Measurements from ENCODE around the gene FIBCD1.

The FIBCD1 gene

DNA sequence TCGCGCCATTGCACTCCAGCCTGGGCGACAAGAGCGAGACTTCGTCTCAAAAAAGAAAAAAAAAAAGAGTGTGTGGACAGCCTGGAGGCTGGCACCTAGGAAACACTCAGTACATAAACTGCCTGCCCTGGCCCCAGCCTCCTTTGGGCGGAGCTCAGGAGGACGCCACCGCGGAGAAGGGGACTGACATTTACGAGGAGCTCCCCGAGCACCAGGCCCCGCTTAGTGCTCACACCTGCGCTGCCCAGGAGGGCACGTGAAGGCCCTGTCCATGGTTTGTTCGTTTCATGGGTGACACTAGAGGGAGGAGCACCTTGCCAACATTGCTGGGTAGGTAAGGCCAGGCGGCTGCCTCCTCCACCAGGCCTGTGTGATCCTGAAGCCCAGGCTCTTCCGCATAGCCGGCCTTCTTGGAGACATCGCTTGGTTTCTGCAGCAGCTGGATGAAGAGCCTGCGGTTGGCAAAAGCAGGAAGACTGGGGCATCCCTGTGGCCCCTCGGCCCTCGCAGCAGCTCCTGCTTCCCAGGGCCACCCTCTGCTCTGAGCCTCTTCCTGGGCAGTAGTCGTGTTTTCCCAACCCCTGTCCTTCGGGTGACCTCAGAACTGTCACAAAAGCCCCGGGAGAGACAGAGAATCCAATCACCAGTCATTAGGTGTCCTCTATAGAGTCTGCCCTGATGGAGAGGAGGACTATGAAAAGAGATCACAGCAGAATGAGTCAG lies 43.8 kb upstream of the FIBCD1 start:
- Histone ChIP-seq H3K9me3 (ENCODE audit: insufficient read depth, low read depth, low read length) (no peaks in the 10 kb centered on the region), H3K27ac (ENCODE audit: low read depth, low read length) (no peak overlapping the region), H3K9ac (ENCODE audit: low read depth, low read length) (no peak overlapping the region), H3K27me3 (ENCODE audit: insufficient read depth, low read length) (no peaks in the 10 kb centered on the region), H3K4me1 (ENCODE audit: insufficient read depth, low read length) (no peaks in the 10 kb centered on the region), H3K36me3 (ENCODE audit: insufficient read depth, low read length) (no peaks in the 10 kb centered on the region), H3K4me3 (ENCODE audit: low read length) (no peak overlapping the region)
- 86% methylated on average over 25 of the region's 25 CpGs for WGBS

DNA sequence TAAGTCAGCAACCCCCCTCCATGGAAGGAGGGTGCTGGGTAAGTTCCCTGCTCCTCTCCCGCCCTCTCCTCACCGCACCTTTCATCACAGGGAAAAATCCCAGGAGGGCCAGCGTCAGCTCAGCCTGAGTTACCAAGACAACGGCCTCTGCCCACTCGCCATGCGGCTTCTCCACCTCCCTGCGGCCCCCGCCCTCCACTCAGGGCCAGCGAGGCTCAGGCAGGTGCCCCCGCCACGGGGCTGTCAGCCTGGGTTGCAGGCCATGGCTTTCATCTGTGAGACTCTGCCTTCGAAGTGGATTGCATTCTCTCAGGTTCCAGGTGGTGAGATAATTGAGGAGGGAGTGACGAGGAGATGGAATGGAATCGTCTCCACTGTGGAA lies 42.7 kb upstream of the FIBCD1 start:
- WGBS: 85% methylated on average over 14 of the region's 14 CpGs

GRCh38 chr9:130981002-130981755 lies 42.1 kb upstream of the FIBCD1 start:
- Histone ChIP-seq H3K36me3 (ENCODE audit: insufficient read depth, low read length) (no peaks in the 10 kb centered on the region), H3K4me1 (ENCODE audit: insufficient read depth, low read length) (no peaks in the 10 kb centered on the region), H3K9me3 (ENCODE audit: insufficient read depth, low read depth, low read length) (no peaks in the 10 kb centered on the region), H3K27me3 (ENCODE audit: insufficient read depth, low read length) (no peaks in the 10 kb centered on the region), H3K27ac (ENCODE audit: low read depth, low read length) (no peak overlapping the region), H3K9ac (ENCODE audit: low read depth, low read length) (no peak overlapping the region), H3K4me3 (ENCODE audit: low read length) (no peak overlapping the region)
- 91% methylated on average over 10 of the region's 10 CpGs for WGBS

More for the DNA sequence above, 42.7 kb upstream of the FIBCD1 start:
- Histone ChIP-seq H3K27me3 (ENCODE audit: insufficient read depth, low read length) (no peaks in the 10 kb centered on the region), H3K9me3 (ENCODE audit: insufficient read depth, low read depth, low read length) (no peaks in the 10 kb centered on the region), H3K27ac (ENCODE audit: low read depth, low read length) (no peak overlapping the region), H3K4me3 (ENCODE audit: low read length) (no peak overlapping the region), H3K36me3 (ENCODE audit: insufficient read depth, low read length) (no peaks in the 10 kb centered on the region), H3K9ac (ENCODE audit: low read depth, low read length) (no peak overlapping the region), H3K4me1 (ENCODE audit: insufficient read depth, low read length) (no peaks in the 10 kb centered on the region)

GRCh38 chr9:130980526-130980925 lies 41.5 kb upstream of the FIBCD1 start:
- Histone ChIP-seq H3K9me3 (ENCODE audit: insufficient read depth, low read depth, low read length) (no peaks in the 10 kb centered on the region), H3K4me3 (ENCODE audit: low read length) (no peak overlapping the region), H3K27me3 (ENCODE audit: insufficient read depth, low read length) (no peaks in the 10 kb centered on the region), H3K9ac (ENCODE audit: low read depth, low read length) (no peak overlapping the region), H3K4me1 (ENCODE audit: insufficient read depth, low read length) (no peaks in the 10 kb centered on the region), H3K27ac (ENCODE audit: low read depth, low read length) (no peak overlapping the region), H3K36me3 (ENCODE audit: insufficient read depth, low read length) (no peaks in the 10 kb centered on the region)
- WGBS: 91% methylated on average over 16 of the region's 16 CpGs

DNA sequence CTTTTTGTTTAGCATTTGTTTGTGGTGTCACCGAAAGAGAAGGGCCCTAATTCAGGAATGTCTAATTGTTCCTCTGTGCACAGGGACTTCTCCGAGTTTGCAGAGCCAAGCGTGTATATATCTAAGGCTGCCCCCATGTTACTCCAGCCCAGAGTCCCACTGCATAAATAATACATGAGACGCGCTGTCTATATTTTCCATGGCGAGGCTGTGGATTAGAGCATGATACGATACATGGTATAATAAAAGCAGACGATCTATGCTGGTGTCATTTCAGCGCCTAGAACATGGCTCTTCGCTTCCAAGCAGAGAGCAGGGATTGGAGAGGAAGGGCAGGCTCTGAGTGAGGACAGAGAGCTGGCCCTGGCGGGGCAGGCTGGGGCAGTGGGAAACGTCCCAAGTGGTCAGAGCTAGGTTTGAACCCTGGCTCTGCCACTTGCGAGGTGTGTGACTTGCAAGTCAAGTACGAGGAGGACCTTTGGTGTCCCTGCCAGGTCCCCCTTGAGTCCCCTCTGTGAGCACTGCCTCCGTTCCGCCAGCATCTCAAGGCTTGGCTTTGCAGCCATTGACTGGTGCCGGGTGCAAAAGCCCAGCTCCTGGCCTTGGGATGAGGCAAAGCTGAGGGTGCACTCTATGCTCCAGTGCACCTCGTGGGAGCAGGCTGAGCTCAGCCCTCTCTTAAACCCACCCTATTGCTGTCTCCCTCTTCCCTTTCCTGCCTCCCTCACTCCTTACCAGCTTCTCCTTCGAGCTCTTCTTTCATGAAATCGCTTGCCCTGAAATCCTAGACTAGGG lies 40.7 kb upstream of the FIBCD1 start:
- Histone ChIP-seq H3K27ac (ENCODE audit: low read depth, low read length) (no peak overlapping the region), H3K27me3 (ENCODE audit: insufficient read depth, low read length) (no peaks in the 10 kb centered on the region), H3K9me3 (ENCODE audit: insufficient read depth, low read depth, low read length) (no peaks in the 10 kb centered on the region), H3K9ac (ENCODE audit: low read depth, low read length) (no peak overlapping the region), H3K36me3 (ENCODE audit: insufficient read depth, low read length) (no peaks in the 10 kb centered on the region), H3K4me3 (ENCODE audit: low read length) (no peak overlapping the region), H3K4me1 (ENCODE audit: insufficient read depth, low read length) (no peaks in the 10 kb centered on the region)
- WGBS: 92% methylated on average over 20 of the region's 20 CpGs

GRCh38 chr9:130977811-130978221 lies 38.8 kb upstream of the FIBCD1 start:
- H3K27me3 ChIP-seq (ENCODE audit: insufficient read depth, low read length): no peaks in the 10 kb centered on the region
- H3K9ac ChIP-seq (ENCODE audit: low read depth, low read length): no peak overlapping the region
- 86% methylated on average over 16 of the region's 16 CpGs for WGBS
- no peaks in the 10 kb centered on the region for H3K36me3 ChIP-seq (ENCODE audit: insufficient read depth, low read length)
- no peak overlapping the region for H3K27ac ChIP-seq (ENCODE audit: low read depth, low read length)
- H3K9me3 ChIP-seq (ENCODE audit: insufficient read depth, low read depth, low read length): no peaks in the 10 kb centered on the region
- no peak overlapping the region for H3K4me3 ChIP-seq (ENCODE audit: low read length)
- H3K4me1 ChIP-seq (ENCODE audit: insufficient read depth, low read length): no peaks in the 10 kb centered on the region

DNA sequence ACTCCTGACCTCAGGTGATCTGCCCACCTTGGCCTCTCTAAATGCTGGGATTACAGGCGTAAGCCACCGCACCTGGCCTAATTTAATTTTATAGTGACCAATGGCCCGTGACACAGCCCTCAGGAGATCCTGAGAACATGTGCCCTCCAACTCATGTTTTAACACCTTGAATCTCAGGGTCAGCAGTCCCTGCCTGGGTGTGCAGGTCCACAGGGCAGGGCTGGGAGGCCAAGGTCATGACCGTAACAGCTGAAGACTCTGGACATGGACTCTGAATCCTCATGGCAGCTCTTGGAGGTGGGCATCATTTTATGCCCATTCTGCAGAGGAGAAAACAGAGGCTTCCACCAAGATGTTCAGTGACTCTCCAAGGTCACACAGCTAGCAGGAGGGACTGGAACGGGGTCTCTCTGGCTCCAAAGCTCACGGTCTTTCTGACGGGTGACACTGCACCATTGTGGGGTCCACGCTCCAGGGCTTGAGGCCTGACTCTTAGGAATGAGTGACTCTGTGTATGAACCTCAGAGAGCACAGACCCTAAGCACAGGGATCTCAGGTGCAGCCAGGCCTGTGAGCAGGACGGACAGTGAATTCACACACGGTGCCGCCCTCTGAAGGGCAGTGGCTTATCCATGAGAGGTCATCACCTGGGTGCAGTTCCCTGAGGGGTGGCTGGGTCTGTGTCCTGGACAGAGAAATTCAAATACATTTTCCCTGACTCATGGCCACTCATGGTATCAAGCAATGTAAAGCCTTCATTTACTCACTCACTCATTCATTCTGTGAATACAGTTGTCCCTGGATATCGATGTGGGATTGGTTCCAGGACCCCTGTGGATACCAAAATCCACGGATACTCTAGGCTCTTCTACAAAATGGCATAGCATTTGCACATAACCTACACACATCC lies 37.1 kb upstream of the FIBCD1 start:
- no peak overlapping the region for H3K9ac ChIP-seq (ENCODE audit: low read depth, low read length)
- peaks cover 8% of the 10 kb centered on the region; the same call in 1 of the 2 replicates for H3K27me3 ChIP-seq (ENCODE audit: insufficient read depth, low read length)
- H3K36me3 ChIP-seq (ENCODE audit: insufficient read depth, low read length): no peaks in the 10 kb centered on the region
- H3K4me1 ChIP-seq (ENCODE audit: insufficient read depth, low read length): no peaks in the 10 kb centered on the region
- H3K27ac ChIP-seq (ENCODE audit: low read depth, low read length): no peak overlapping the region
- 93% methylated on average over 13 of the region's 13 CpGs for WGBS
- H3K4me3 ChIP-seq (ENCODE audit: low read length): no peak overlapping the region
- no peaks in the 10 kb centered on the region for H3K9me3 ChIP-seq (ENCODE audit: insufficient read depth, low read depth, low read length)

DNA sequence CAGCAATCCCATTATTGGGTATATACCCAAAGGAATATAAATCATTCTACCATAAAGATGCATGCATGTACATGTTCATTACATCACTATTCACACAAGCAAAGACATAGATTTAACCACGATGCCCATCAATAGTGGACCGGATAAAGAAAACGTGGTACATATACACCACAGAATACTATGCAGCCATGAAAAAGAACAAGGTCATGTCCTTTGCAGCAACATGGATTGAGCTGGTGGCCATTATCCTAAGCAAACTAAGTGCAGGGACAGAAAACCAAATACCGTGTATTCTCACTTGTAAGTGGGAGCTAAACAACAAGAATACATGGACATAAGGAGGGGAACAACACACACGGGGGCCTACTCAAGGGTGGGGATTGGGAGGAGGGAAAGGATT lies 36.1 kb upstream of the FIBCD1 start:
- H3K27me3 ChIP-seq (ENCODE audit: insufficient read depth, low read length): peaks cover 8% of the 10 kb centered on the region; the same call in 1 of the 2 replicates

GRCh38 chr9:130974697-130975096 lies 35.6 kb upstream of the FIBCD1 start:
- WGBS: 95% methylated on average over 5 of the region's 5 CpGs
- Histone ChIP-seq H3K9ac (ENCODE audit: low read depth, low read length) (no peak overlapping the region), H3K36me3 (ENCODE audit: insufficient read depth, low read length) (no peaks in the 10 kb centered on the region), H3K4me1 (ENCODE audit: insufficient read depth, low read length) (no peaks in the 10 kb centered on the region), H3K4me3 (ENCODE audit: low read length) (no peak overlapping the region), H3K27ac (ENCODE audit: low read depth, low read length) (no peak overlapping the region), H3K27me3 (ENCODE audit: insufficient read depth, low read length) (peaks cover 8% of the 10 kb centered on the region; the same call in 1 of the 2 replicates), H3K9me3 (ENCODE audit: insufficient read depth, low read depth, low read length) (no peaks in the 10 kb centered on the region)

More for the DNA sequence above, 36.1 kb upstream of the FIBCD1 start:
- Histone ChIP-seq H3K4me1 (ENCODE audit: insufficient read depth, low read length) (no peaks in the 10 kb centered on the region), H3K4me3 (ENCODE audit: low read length) (no peak overlapping the region), H3K9me3 (ENCODE audit: insufficient read depth, low read depth, low read length) (no peaks in the 10 kb centered on the region), H3K9ac (ENCODE audit: low read depth, low read length) (no peak overlapping the region), H3K27ac (ENCODE audit: low read depth, low read length) (no peak overlapping the region), H3K36me3 (ENCODE audit: insufficient read depth, low read length) (no peaks in the 10 kb centered on the region)
- WGBS: 98% methylated on average over 5 of the region's 5 CpGs

- Histone ChIP-seq H3K4me1 (ENCODE audit: insufficient read depth, low read length) (no peaks in the 10 kb centered on the region), H3K27me3 (ENCODE audit: insufficient read depth, low read length) (peaks cover 8% of the 10 kb centered on the region; the same call in 1 of the 2 replicates), H3K9ac (ENCODE audit: low read depth, low read length) (no peak overlapping the region), H3K9me3 (ENCODE audit: insufficient read depth, low read depth, low read length) (no peaks in the 10 kb centered on the region), H3K27ac (ENCODE audit: low read depth, low read length) (no peak overlapping the region), H3K4me3 (ENCODE audit: low read length) (no peak overlapping the region), H3K36me3 (ENCODE audit: insufficient read depth, low read length) (no peaks in the 10 kb centered on the region)
- 82% methylated on average over 21 of the region's 21 CpGs for WGBS
These were observed 34.7 kb upstream of the FIBCD1 start for GRCh38 chr9:130973686-130974281.
